NCI-H1436 (cell line): ENCODE results near the gene TMEM269.
A peak's percentile ranks its signal among the peaks of the same experiment; 100 is the strongest.

Experiments
- DNase-seq: peaks from one replicate; lab custom pipeline; 2025; lab: John Stamatoyannopoulos, UW

The TMEM269 gene

DNA sequence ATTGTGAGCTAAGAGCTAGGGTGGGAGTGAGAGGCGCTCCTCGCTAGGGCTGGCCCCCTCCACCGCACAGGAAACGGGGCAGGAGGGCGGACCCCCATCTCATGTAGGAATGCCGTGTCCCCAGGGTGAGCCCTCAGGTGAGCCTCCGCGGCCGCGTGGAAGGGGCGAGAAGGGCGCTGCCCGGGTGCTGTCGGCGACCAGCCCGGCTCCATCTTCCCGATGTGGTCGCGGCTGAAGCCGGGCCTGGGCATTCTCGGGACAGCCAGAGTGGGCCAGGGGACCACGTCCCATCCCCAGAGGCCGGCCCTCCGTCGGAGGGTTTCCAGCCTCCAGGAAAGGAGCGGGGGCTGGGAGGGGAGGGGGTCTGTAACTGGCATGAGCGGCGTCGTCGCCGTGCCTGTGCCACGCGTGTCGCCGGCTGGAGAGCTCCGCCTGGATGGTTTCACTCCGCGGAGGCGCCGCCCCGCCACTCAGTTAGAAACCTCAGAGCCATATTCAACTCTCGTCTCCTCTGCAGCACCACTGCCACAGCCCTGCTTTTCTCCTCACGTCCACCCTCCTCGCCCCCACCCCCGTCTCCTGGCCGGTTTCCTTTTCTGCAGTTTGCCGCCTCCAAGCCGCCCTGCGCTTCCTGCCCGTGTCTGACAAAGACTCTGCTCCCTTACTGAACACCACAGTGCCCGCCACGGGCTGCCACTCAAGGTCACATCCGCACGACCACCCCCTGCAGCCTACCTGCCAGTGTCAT is at the start of gene TMEM269:
TSS of gene TMEM269 (plus strand) at position 46 of the 748 bp plus-strand sequence. CDS start 4,903 bp downstream, outside the sequence.
- DNase-seq: no peak

DNA sequence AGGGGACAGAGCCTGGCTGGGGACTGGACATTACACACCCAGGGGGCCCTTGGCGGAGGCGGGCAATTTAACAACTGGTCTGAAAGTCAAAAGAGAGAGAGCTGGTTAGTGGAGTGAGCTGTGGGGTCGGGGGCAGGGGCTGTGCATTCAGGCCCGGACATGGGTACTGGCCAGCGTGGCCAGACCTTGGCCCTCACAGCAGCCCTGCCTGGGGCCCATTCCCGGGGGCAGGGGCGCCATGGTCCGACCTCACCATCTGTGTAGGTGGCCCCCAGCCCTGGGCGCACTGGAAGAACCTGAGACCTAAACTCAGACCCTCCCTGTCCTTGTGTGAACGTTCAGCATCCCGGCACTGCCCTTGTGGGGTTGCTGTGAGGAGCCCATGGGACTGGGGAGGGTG is 49.7 kb upstream of the TMEM269 start:
- no peak for DNase-seq

DNA sequence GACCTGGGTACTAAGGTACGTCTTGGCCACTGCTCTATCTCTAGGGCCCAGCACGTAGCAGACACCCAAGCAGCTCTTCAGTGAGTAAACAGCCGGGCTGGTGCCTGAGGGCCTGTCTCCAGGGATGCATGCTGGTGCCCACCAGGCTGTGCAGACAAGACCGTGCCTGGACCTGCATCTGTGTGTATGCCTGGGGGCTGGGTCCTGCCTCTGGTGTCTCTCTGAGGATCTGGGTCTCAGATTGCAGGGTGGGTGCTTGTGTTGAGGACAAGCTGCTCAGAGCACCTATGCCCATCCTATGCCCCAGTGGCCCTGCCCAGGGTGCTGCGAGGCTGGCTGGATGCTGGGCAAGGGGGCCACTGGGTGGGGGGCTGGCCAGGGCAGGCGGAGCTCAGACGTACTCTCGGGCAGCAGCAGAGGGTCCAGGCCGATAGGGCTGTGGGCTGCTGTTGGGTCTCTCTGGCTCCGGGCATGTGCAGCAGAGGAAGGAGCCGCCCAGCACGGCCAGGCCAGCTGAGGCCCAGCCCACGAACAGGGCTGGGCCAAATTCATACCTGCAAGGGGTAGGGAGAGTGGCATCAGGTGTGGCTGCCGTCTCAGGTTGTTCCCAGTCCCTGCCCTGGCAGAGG is 49.2 kb upstream of the TMEM269 start:
- peak; percentile 9 for DNase-seq

DNA sequence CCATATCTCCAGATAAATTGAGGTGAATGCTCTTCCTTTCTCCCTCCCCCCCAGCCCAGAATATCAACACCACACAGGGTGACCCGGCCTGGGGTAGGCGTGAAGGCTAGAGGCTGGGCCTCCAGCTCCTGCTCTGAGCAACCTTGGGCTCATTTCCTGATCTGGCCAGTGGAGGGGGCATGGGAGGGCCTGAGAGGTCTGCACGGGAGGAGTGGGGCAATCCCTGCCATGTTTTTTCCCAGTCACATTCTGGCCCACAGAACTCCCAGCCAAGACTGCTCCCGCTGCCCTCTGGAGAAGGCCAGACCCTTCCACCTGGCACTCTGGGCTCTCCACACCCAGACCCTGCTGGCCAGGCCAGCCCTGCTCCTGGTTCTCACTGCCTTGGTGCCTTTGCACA is 48.6 kb upstream of the TMEM269 start:
- DNase-seq: no peak

DNA sequence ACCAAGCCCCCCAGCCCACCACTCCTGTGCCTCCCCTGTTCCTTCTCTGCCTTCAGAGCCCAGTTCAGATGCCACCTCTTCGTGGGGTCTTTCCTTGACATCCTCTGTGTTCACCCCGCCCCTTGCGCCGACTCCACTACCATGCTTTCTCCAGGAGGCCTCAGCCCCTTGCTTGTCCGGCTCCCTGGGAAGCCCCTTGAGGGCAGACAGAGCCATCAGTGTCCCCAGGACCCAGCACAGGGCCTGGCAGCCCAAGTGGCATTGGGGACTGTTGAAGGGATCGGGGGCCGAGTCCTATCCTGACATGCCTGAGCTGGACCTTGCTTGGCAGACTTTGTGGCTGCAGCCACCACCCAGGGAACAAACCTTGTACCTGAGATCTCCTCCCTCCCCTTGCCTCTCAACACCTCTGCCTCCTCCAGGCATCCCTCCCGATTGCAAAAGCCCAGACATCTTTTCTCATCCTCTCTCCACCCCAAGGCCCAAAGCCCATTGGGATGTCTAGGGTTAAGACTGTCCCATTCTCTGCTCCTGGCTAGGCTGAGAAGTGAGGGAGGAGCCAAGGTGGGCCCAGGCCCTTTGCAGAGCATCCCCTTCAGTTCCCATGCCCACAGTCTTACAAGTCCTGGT is 48.1 kb upstream of the TMEM269 start:
- no peak for DNase-seq

GRCh38 chr1:42737257-42737656 is 47.5 kb upstream of the TMEM269 start:
- no peak for DNase-seq

DNA sequence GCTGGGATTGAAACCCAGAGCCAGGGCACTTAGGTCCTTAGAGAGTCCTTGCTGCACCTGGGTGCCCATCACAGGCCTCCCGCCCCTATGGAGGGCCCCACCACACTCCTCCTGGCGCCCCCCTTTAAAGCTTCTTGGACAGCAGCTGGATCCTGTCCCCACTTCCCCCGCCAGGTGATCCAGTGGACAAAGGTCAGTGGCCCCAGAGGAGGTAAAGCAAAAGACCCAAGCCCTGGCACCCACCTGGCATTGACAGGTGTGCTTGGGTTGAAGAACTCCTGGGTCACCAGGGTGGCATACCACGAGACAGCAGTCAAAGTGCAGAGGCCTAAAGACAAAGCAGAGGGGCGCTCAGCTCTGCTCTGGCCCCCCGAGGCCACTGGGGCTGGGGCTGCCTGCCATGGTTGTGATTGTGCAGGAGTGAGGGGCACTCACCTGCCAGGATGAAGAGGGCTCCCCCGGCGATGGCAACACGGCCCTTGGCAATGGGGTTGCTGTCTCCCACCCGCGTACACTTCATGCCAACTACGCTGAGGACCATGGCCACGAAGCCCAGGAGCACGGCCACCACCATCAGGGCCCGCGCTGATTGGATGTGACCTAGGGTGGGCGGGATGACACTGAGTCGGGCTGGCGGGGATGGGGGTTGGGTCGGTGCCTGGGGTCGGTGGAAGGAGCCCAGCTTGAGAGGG is 46.7 kb upstream of the TMEM269 start:
- DNase-seq: no peak

- DNase-seq: no peak
Measured at GRCh38 chr1:42738678-42739226, 46.0 kb upstream of the TMEM269 start.

GRCh38 chr1:42739753-42740700 is 44.8 kb upstream of the TMEM269 start, which contains the start of gene CLDN19:
Gene CLDN19, minus strand, starts transcription at chr1:42740236. Its CDS starts 173 bp downstream, at chr1:42740063.
- no peak for DNase-seq

GRCh38 chr1:42740851-42741580 is 43.8 kb upstream of the TMEM269 start:
- no peak for DNase-seq

- no peak for DNase-seq
Measured at GRCh38 chr1:42741706-42742105, 43.1 kb upstream of the TMEM269 start.

DNA sequence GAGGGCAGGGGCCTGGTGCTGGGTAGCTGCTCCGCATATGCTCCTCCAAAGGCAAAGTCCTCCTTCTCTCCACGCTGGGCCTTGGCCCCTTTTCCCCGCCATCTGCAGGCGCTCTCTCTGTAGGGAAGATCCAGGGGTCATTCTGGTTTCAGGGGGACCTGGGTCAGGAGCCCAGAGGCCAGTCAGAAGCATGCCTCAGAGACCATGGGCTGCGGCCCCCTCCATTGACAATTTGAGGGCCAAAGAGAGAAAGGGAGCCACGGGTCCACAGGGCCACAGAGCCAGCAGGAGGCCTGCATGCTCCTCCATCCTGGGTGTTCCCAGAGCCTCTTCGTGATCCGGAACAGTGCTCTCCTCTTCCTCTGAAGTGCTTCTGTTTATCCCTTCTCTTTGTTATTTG is 42.6 kb upstream of the TMEM269 start:
- no peak for DNase-seq

GRCh38 chr1:42742617-42743316 is 42.0 kb upstream of the TMEM269 start:
- DNase-seq: no peak

DNA sequence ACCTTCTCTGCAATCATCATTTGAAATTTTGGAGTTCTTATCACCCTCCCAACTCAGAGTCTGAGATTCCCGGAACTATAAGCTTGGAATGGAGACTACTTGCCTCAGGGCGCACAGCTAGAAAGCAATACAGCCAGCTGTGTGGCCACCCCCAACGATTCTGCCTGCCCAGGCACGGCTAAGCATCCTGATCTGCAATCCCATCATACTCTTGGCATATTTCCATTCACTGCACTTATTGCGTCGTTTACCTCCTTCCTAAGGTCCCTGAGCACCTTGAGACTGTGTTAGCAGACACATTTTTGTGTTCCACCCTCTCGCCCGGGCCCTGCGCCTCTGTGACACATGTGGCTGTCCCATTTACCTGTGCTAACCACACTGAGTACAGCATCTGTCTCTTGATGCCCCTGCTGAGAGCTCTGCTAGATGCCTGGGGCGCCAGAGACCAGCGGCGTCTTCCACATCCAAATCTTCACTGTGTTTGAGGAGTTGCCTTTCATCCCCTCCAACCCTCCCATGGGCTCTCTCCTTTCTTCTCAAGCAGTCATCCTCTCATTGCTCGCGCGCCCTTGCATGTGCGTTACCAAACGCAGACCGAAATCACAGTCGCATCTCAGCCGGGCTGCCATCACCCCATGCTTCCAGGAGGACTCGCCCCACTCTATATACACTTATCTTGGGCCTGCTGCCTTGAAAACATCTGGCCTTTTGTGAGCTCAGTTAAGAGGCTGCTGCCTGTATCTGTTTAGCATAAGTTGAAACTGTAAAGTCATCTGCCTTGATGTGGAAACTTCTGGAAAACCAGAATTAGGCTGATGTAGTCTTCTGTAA is 41.3 kb upstream of the TMEM269 start:
- no peak for DNase-seq

- no peak for DNase-seq
Measured at GRCh38 chr1:42744148-42744413, 40.7 kb upstream of the TMEM269 start.

DNA sequence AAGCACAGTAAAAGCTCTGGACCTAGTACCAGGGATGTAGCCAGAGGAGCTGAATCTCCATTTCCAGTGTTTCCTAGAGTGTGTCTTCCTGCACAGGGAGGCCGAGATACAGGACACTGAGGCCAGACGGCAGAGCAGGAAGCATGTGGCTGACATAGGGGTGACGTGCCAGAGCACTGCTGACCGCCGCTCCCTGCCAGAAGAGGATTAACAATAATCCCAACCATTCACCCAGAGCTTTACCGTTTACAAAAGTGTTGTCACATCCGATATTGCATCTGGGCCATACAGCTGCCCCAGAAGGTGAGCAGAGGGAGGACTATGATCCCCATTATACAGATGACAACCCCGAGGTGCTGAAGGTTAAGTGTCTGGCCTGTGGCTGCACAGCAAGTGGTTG is 38.9 kb upstream of the TMEM269 start:
- no peak for DNase-seq

DNA sequence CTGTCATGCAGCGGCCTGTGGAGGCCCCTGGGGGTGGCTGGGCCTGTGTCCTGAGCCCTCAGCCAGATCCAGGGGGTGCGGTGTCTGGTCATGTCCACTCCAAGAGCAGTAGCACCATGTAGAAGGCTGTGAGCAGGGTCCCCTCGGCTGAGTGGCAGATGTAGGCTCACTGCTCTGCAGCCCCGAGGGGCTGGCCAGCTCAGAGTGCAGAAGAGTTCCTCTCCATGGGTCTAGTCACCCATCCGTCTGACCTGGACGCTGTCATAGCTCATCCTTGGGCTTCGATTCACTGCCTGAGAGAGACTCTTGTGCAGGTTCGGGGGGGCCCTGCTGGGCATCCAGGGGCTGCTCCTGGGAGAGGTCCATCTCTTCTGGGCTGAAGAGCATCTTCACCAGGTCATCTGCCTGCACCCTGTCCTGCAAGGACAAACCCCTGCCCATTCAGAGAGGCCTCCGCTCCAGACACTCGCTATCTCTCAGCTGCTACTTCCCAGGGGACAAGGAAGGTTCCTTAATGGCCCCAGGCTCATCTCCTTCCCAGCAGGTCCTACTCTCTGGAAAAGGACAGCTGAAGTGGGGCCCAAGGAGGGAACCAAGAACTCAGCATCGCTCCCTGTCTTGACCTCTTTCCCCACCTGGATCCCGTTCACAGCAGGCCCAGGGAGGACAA is 38.2 kb upstream of the TMEM269 start:
- no peak for DNase-seq

GRCh38 chr1:42747125-42747524 is 37.7 kb upstream of the TMEM269 start:
- DNase-seq: no peak

DNA sequence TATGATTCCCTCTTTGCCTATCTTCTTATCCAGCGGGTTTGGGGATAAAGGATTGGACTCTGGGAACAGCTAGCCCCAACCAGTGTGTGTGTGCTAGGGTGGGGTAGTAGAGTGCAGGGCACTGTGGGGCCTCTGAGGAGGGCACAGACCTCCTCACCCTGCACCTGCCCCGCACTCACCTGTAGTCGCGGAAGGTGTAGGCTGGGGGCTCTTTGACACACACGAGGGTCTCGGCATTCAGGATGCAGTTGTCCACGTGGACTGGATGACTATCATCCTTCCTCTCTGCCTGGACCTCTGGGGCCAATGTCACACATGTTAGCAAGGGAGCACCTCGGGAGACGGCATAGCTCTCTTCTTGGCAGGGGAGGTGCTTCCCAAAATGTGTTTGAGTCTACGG is 36.8 kb upstream of the TMEM269 start:
- DNase-seq: no peak
